ENCODE measurements around the gene GRK3.

- no peak for TF ChIP-seq CTCF (IDR thresholded peaks at IDR 0.05)
- no peak for TF ChIP-seq POLR2AphosphoS5 (IDR thresholded peaks at IDR 0.05)
- no peak for TF ChIP-seq POLR2A (IDR thresholded peaks at IDR 0.05)
Observed at GRCh38 chr22:25555586-25555985, 8.9 kb upstream of the GRK3 start.
